Fibroblast of lung (primary cell): ENCODE data around the gene TSPAN3. TPM values are rescaled to one million over a fixed set of nuclear protein-coding genes. Genes with fewer than 3 reads are reported as not detected.

Source experiments
- DNase-seq, 2 donors: peaks; one replicate each; pipeline versions ENCODE4 v3.0.0 to v3.0.0-alpha.2; 2010; ENCODE audit warnings: low read depth in 2 of 2
- H2AFZ ChIP-seq: 2 replicates; pipeline ENCODE4 v1.5.1; 2012; ENCODE audit warnings: low read length, control low read depth, inconsistent platforms
- H3K27ac ChIP-seq: 2 replicates; pipeline ENCODE4 v1.5.1; 2011; ENCODE audit warnings: low read length, control low read depth; ENCODE audit not compliant: insufficient read depth
- H3K27me3 ChIP-seq: 2 replicates; pipeline ENCODE4 v1.5.1; 2011; ENCODE audit warnings: mild to moderate bottlenecking, low read length; ENCODE audit not compliant: control insufficient read depth, insufficient read depth
- H3K36me3 ChIP-seq: 2 replicates; pipeline ENCODE4 v1.5.1; 2011; ENCODE audit warnings: low read length; ENCODE audit not compliant: control insufficient read depth, insufficient read depth
- H3K4me1 ChIP-seq: 2 replicates; pipeline ENCODE4 v1.5.1; 2011; ENCODE audit warnings: low read length; ENCODE audit not compliant: control insufficient read depth, insufficient read depth; ENCODE audit errors: extremely low read depth
- H3K4me2 ChIP-seq: 2 replicates; pipeline ENCODE4 v1.5.1; 2011; ENCODE audit warnings: low read length, control low read depth; ENCODE audit not compliant: insufficient read depth; ENCODE audit errors: extremely low read depth
- H3K4me3 ChIP-seq, 4 experiments: fragments of 200-600 bp in 1 of 4; sonication (generic) in 1 of 4; replicated peaks in 1 of 4; 2 replicates each; pipeline ENCODE4 v1.5.1; 2011 to 2016; ENCODE audit warnings: low read length in 4 of 4, low read depth in 3 of 4, mild to moderate bottlenecking in 3 of 4, control low read depth in 2 of 4, inconsistent platforms in 1 of 4, mixed read lengths in 1 of 4; ENCODE audit not compliant: insufficient read depth in 1 of 4; ENCODE audit errors: control extremely low read depth in 1 of 4
- H3K79me2 ChIP-seq: 2 replicates; pipeline ENCODE4 v1.5.1; 2012; ENCODE audit warnings: mild to moderate bottlenecking, low read length, inconsistent platforms; ENCODE audit not compliant: control insufficient read depth, insufficient read depth
- H3K9ac ChIP-seq: 2 replicates; pipeline ENCODE4 v1.5.1; 2011; ENCODE audit warnings: mild to moderate bottlenecking, low read length, control low read depth; ENCODE audit not compliant: insufficient read depth
- H3K9me3 ChIP-seq: 2 replicates; pipeline ENCODE4 v1.5.1; 2012; ENCODE audit warnings: low read depth, low read length; ENCODE audit not compliant: control insufficient read depth, insufficient read depth
- H4K20me1 ChIP-seq: 2 replicates; pipeline ENCODE4 v1.5.1; 2011; ENCODE audit warnings: low read length; ENCODE audit not compliant: control insufficient read depth, insufficient read depth; ENCODE audit errors: extremely low read depth
- CTCF ChIP-seq, 2 donors: IDR thresholded peaks in 1 of 2; conservative IDR thresholded peaks in 1 of 2; 1 replicate in 1 of 2; 2 replicates in 1 of 2; pipeline ENCODE4 v1.5.1; 2011 to 2012; ENCODE audit warnings: low read length in 2 of 2, control low read depth in 1 of 2, inconsistent platforms in 1 of 2, low read depth in 1 of 2, mild to moderate bottlenecking in 1 of 2
- EZH2 ChIP-seq: IDR thresholded peaks from 2 replicates; pipeline ENCODE4 v1.5.1; 2012; ENCODE audit warnings: low read length, control low read depth, mild to moderate bottlenecking; ENCODE audit errors: missing control alignments
- polyA plus RNA-seq, 2 donors: library from polyadenylated mRNA; depleted of rRNA in 1 of 2; stranded (reverse) in 1 of 2; unstranded in 1 of 2; fragments of >200 nt; gene quantifications; 2 replicates each; pipeline ENCODE4 v1.2.1, GENCODE V29; 2011 to 2012; ENCODE audit warnings: missing spikeins in 1 of 2
- total RNA-seq: library from RNA; depleted of rRNA; stranded (reverse); fragments of >200 nt; gene quantifications from 2 replicates; pipeline ENCODE4 v1.2.1, GENCODE V29; 2014

Gene TSPAN3
- total and polyA plus RNA-seq, 2 donors (not counting 1 experiment from before 2014, with no cell fraction given): 225 to 472 TPM

DNA sequence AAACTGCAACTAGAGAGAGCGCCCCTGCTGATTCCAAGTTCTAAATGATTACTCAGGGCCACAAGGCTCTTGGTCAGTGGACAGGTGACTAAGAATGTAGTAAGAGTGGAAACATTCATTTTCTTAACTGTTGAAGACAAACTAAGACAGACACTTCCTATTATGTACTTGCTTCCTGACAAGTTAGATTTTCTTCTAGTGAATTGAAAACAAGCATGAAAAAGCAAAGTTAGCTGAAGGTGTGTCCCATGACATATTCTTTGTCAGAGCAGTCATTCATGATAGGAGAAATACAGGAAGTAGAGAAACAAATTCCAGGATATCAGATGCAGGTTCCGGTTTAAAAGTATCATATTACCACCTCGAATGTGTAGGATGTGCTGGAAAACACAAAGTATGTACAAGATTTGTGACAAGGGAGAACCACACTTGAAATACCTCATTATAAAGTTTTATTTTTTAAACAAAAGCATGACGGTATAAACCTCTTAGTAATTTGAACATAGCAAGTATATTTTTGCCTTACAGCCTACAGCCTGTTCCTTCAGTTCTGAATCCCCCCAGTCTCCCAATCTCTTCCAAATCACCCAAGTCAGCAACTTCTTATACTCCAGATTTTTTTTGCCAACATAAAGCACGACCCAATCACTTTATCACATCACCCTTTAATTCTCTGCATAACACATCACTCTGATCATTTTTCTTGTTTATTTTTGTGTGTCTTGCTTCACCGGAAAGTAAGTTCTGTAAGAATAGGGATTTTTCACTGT lies 6.2 kb downstream of the TSPAN3 start:
- H2AFZ ChIP-seq: no peak overlapping the region
- H3K4me1 ChIP-seq: peaks cover 14% of the 10 kb centered on the region
- no peaks in the 10 kb centered on the region for H3K27me3 ChIP-seq
- no peak overlapping the region for H3K9ac ChIP-seq
- H3K4me3 ChIP-seq: no peak overlapping the region
- no peaks in the 10 kb centered on the region for H4K20me1 ChIP-seq
- H3K9me3 ChIP-seq: no peaks in the 10 kb centered on the region
- TF ChIP-seq EZH2 (no peak), CTCF (conservative IDR thresholded peaks at IDR 0.05 in 1 of 2, IDR thresholded peaks at IDR 0.05 in 1 of 2; ENCODE audit: low read depth in 1 of 2, low read length in 2 of 2) (no peak)
- peaks cover 57% of the 10 kb centered on the region for H3K79me2 ChIP-seq
- H3K27ac ChIP-seq: no peak overlapping the region
- H3K4me2 ChIP-seq: peak overlapping the region; percentile 21
- peak in 1 of 2 donors; percentile 75 for DNase-seq
- no peaks in the 10 kb centered on the region for H3K36me3 ChIP-seq

DNA sequence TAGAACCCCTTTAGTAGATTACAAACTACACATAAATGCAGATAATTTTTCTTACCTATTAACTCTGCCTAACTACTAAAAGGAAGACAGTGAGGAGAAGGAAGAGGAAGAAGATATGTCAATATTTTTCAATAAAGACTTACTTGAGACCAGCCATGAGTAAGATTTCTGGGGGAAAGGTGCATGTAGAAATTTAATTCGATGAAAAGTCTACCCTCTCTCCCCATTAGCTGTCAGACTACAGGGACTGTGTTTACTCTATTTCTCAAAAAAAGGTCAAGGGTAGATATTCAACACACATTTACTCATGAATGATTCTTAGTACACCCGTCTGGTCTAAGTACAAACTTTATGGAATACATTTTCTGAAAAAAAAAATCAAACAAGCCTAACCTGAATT lies 6.8 kb downstream of the TSPAN3 start:
- Histone ChIP-seq H3K4me2 (no peak overlapping the region), H3K36me3 (no peaks in the 10 kb centered on the region), H3K9me3 (no peaks in the 10 kb centered on the region), H3K9ac (no peak overlapping the region), H3K4me1 (peaks cover 14% of the 10 kb centered on the region), H3K4me3 (no peak overlapping the region), H3K79me2 (peaks cover 51% of the 10 kb centered on the region), H4K20me1 (no peaks in the 10 kb centered on the region), H3K27me3 (no peaks in the 10 kb centered on the region), H2AFZ (no peak overlapping the region), H3K27ac (no peak overlapping the region)
- no peak for TF ChIP-seq EZH2
- no peak for TF ChIP-seq CTCF (conservative IDR thresholded peaks at IDR 0.05 in 1 of 2, IDR thresholded peaks at IDR 0.05 in 1 of 2; ENCODE audit: low read depth in 1 of 2, low read length in 2 of 2)
- no peak for DNase-seq

GRCh38 chr15:77063249-77063648 lies 7.7 kb downstream of the TSPAN3 start:
- Histone ChIP-seq H4K20me1 (no peaks in the 10 kb centered on the region), H3K27ac (no peak overlapping the region), H3K27me3 (no peaks in the 10 kb centered on the region), H3K4me2 (no peak overlapping the region), H3K9ac (no peak overlapping the region), H3K36me3 (no peaks in the 10 kb centered on the region), H3K4me1 (peaks cover 14% of the 10 kb centered on the region), H3K4me3 (no peak overlapping the region), H3K79me2 (peaks cover 48% of the 10 kb centered on the region), H3K9me3 (no peaks in the 10 kb centered on the region), H2AFZ (no peak overlapping the region)
- TF ChIP-seq CTCF (conservative IDR thresholded peaks at IDR 0.05 in 1 of 2, IDR thresholded peaks at IDR 0.05 in 1 of 2; ENCODE audit: low read depth in 1 of 2, low read length in 2 of 2) (no peak), EZH2 (no peak)
- no peak for DNase-seq
